H9 (cell line): ENCODE results near the gene CAPSL. TPM values are rescaled to one million over a fixed set of nuclear protein-coding genes. Genes with fewer than 3 reads are reported as not detected.

Experiments
- DNase-seq: peaks from one replicate; pipeline ENCODE4 v3.0.0-alpha.2; 2017
- H2AFZ ChIP-seq: one replicate; pipeline ENCODE4 v1.6.1; 2013; ENCODE audit warnings: mild to moderate bottlenecking, low read length, control low read depth, moderate library complexity
- H2AK5ac ChIP-seq: 2 replicates; pipeline ENCODE4 v1.6.1; 2013; ENCODE audit warnings: low read length, control low read depth, mixed read lengths; ENCODE audit not compliant: insufficient read length
- H2BK120ac ChIP-seq: one replicate; pipeline ENCODE4 v1.6.1; 2013; ENCODE audit warnings: low read depth, mild to moderate bottlenecking, low read length, control low read depth, inconsistent platforms; ENCODE audit not compliant: poor library complexity, severe bottlenecking
- H2BK12ac ChIP-seq: 2 replicates; pipeline ENCODE4 v1.6.1; 2013; ENCODE audit warnings: low read length, control low read depth, mixed read lengths, low read depth; ENCODE audit not compliant: insufficient read length
- H2BK15ac ChIP-seq: 2 replicates; pipeline ENCODE4 v1.6.1; 2013; ENCODE audit warnings: low read depth, low read length, control low read depth
- H2BK20ac ChIP-seq: one replicate; pipeline ENCODE4 v1.6.1; 2013; ENCODE audit warnings: low read depth, mild to moderate bottlenecking, low read length, control low read depth, inconsistent platforms; ENCODE audit not compliant: poor library complexity, severe bottlenecking
- H2BK5ac ChIP-seq: 2 replicates; pipeline ENCODE4 v1.6.1; 2013; ENCODE audit warnings: low read length, control low read depth, mixed read lengths; ENCODE audit not compliant: insufficient read length
- H3K14ac ChIP-seq: 2 replicates; pipeline ENCODE4 v1.6.1; 2013; ENCODE audit warnings: low read length, control low read depth; ENCODE audit not compliant: insufficient read depth
- H3K18ac ChIP-seq: 2 replicates; pipeline ENCODE4 v1.6.1; 2013; ENCODE audit warnings: low read depth, mild to moderate bottlenecking, mixed read lengths, low read length, control low read depth; ENCODE audit not compliant: insufficient read length
- H3K23ac ChIP-seq: 2 replicates; pipeline ENCODE4 v1.6.1; 2013; ENCODE audit warnings: low read length, control low read depth, mixed read lengths, low read depth; ENCODE audit not compliant: insufficient read length
- H3K23me2 ChIP-seq: 2 replicates; pipeline ENCODE4 v1.6.1; 2013; ENCODE audit warnings: low read depth, mild to moderate bottlenecking, mixed read lengths, low read length, control low read depth; ENCODE audit not compliant: insufficient read length, poor library complexity, severe bottlenecking
- H3K27ac ChIP-seq: 2 replicates; pipeline ENCODE4 v1.5.1; 2013; ENCODE audit warnings: low read length, control low read depth, mixed read lengths, low read depth; ENCODE audit not compliant: insufficient read length
- H3K27me3 ChIP-seq: 2 replicates; pipeline ENCODE4 v1.6.1; 2013; ENCODE audit warnings: low read length, control low read depth, inconsistent platforms; ENCODE audit not compliant: insufficient read depth
- H3K4ac ChIP-seq: 2 replicates; pipeline ENCODE4 v1.6.1; 2013; ENCODE audit warnings: low read depth, mild to moderate bottlenecking, control low read depth, inconsistent platforms, low read length, moderate library complexity
- H3K4me1 ChIP-seq: 2 replicates; pipeline ENCODE4 v1.6.1; 2013; ENCODE audit warnings: low read length, control low read depth, inconsistent platforms; ENCODE audit not compliant: insufficient read depth
- H3K4me2 ChIP-seq: 2 replicates; pipeline ENCODE4 v1.6.1; 2013; ENCODE audit warnings: low read length, control low read depth, mixed read lengths; ENCODE audit not compliant: insufficient read length, insufficient read depth
- H3K56ac ChIP-seq: 2 replicates; pipeline ENCODE4 v1.6.1; 2013; ENCODE audit warnings: low read depth, mild to moderate bottlenecking, mixed read lengths, low read length, control low read depth; ENCODE audit not compliant: insufficient read length
- H3K79me1 ChIP-seq: 2 replicates; pipeline ENCODE4 v1.6.1; 2013; ENCODE audit warnings: low read depth, mild to moderate bottlenecking, moderate library complexity, low read length, control low read depth, inconsistent platforms; ENCODE audit not compliant: insufficient read depth, poor library complexity, severe bottlenecking
- H3K79me2 ChIP-seq: 2 replicates; pipeline ENCODE4 v1.6.1; 2013; ENCODE audit warnings: low read length, control low read depth, inconsistent platforms; ENCODE audit not compliant: insufficient read depth
- H3K9ac ChIP-seq: 2 replicates; pipeline ENCODE4 v1.6.1; 2013; ENCODE audit warnings: low read length, control low read depth, mixed read lengths; ENCODE audit not compliant: insufficient read length; ENCODE audit errors: extremely low read depth
- H3K9me3 ChIP-seq: one replicate; pipeline ENCODE4 v1.6.1; 2013; ENCODE audit warnings: low read depth, low read length, inconsistent platforms; ENCODE audit not compliant: control insufficient read depth
- H3T11ph ChIP-seq: one replicate; pipeline ENCODE4 v1.6.1; 2013; ENCODE audit warnings: mild to moderate bottlenecking, low read length, control low read depth, inconsistent platforms
- H4K20me1 ChIP-seq: one replicate; pipeline ENCODE4 v1.6.1; 2013; ENCODE audit not compliant: control insufficient read depth, insufficient read length, insufficient read depth
- H4K5ac ChIP-seq: 2 replicates; pipeline ENCODE4 v1.6.1; 2013; ENCODE audit warnings: low read depth, mild to moderate bottlenecking, mixed read lengths, low read length, control low read depth; ENCODE audit not compliant: insufficient read length
- H4K8ac ChIP-seq: replicated peaks from 2 replicates; pipeline ENCODE4 v1.6.1; 2013; ENCODE audit warnings: low read length, control low read depth, mixed read lengths, low read depth; ENCODE audit not compliant: insufficient read length
- H4K91ac ChIP-seq: 2 replicates; pipeline ENCODE4 v1.6.1; 2013; ENCODE audit warnings: low read depth, mild to moderate bottlenecking, moderate library complexity, mixed read lengths, low read length, control low read depth; ENCODE audit not compliant: insufficient read length
- H3K27ac Mint-ChIP-seq, 3 experiments: 2 replicates in 2 of 3; 3 replicates in 1 of 3; pipeline ENCODE4 v1.8.0; 2020 to 2021; ENCODE audit warnings: mixed read lengths in 3 of 3, mild to moderate bottlenecking in 1 of 3, moderate library complexity in 1 of 3
- H3K27me3 Mint-ChIP-seq: 2 replicates; pipeline ENCODE4 v1.8.0; 2021; ENCODE audit warnings: low read depth, mild to moderate bottlenecking, moderate library complexity, mixed read lengths
- H3K36me3 Mint-ChIP-seq, 3 experiments: 2 replicates in 2 of 3; 3 replicates in 1 of 3; pipeline ENCODE4 v1.8.0; 2020 to 2021; ENCODE audit warnings: low read depth in 3 of 3, mixed read lengths in 3 of 3; ENCODE audit not compliant: insufficient read depth in 1 of 3
- H3K4me1 Mint-ChIP-seq, 2 experiments: 2 replicates each; pipeline ENCODE4 v1.8.0; 2020; ENCODE audit warnings: mixed read lengths in 2 of 2
- H3K4me3 Mint-ChIP-seq, 2 experiments: 2 replicates in 1 of 2; 3 replicates in 1 of 2; pipeline ENCODE4 v1.8.0; 2020 to 2021; ENCODE audit warnings: mild to moderate bottlenecking in 2 of 2, mixed read lengths in 2 of 2, moderate library complexity in 1 of 2
- H3K9me3 Mint-ChIP-seq, 2 experiments: 2 replicates in 1 of 2; 3 replicates in 1 of 2; pipeline ENCODE4 v1.8.0; 2020; ENCODE audit warnings: mild to moderate bottlenecking in 2 of 2, mixed read lengths in 2 of 2, moderate library complexity in 1 of 2
- CTCF ChIP-seq: fragments of 200-600 bp; sonication (generic); conservative IDR thresholded peaks from 3 replicates; pipeline ENCODE4 v1.8.0; 2021; ENCODE audit warnings: antibody characterized with exemption, mild to moderate bottlenecking
- WGBS: extraction: QIAGEN DNeasy Blood & Tissue Kit; methylation state at CpG from one replicate; pipeline ENCODE4 v1.1.7; 2013; ENCODE audit warnings: missing lambda C conversion rate, low lambda C conversion rate, mixed read lengths; ENCODE audit not compliant: insufficient read length; ENCODE audit errors: extremely low coverage; 5-methylcytosine and 5-hydroxymethylcytosine counted together
- total RNA-seq: library from RNA; stranded (reverse); gene quantifications from 2 replicates; pipeline ENCODE4 v1.2.1, GENCODE V29; 2021

The CAPSL gene
- total RNA-seq, 1 experiment from 2014 or later, result not detected

GRCh38 chr5:35876922-35877321 lies 61.5 kb downstream of the CAPSL start:
- H3K9me3 ChIP-seq, result no peaks in the 10 kb centered on the region
- H3K27me3 Mint-ChIP-seq, result no peaks in the 10 kb centered on the region; the same call in 1 of the 2 replicates
- no peaks in the 10 kb centered on the region for H3K79me1 ChIP-seq
- no peak overlapping the region for H3K4me2 ChIP-seq
- H3K23ac ChIP-seq, result no peak overlapping the region
- H4K8ac ChIP-seq, result no peak overlapping the region
- H3K23me2 ChIP-seq, result no peaks in the 10 kb centered on the region
- H3T11ph ChIP-seq, result no peak overlapping the region
- H2BK120ac ChIP-seq, result no peak overlapping the region
- H4K5ac ChIP-seq, result no peak overlapping the region
- no peak overlapping the region for H2BK5ac ChIP-seq
- no peak for DNase-seq
- H3K36me3 Mint-ChIP-seq, result no peaks in the 10 kb centered on the region
- no peak overlapping the region for H3K56ac ChIP-seq
- no peaks in the 10 kb centered on the region; a peak in 1 of 5 replicates for H3K9me3 Mint-ChIP-seq
- no peaks in the 10 kb centered on the region for H3K27me3 ChIP-seq
- no CpG with 5 or more reads among the region's 3 CpGs for WGBS
- no peak overlapping the region for H3K4ac ChIP-seq
- H4K91ac ChIP-seq, result no peak overlapping the region
- no peaks in the 10 kb centered on the region for H3K4me1 Mint-ChIP-seq
- H3K4me3 Mint-ChIP-seq, result no peak overlapping the region
- no peak for TF ChIP-seq CTCF
- no peak overlapping the region; a peak in 1 of 7 replicates for H3K27ac Mint-ChIP-seq
- H3K27ac ChIP-seq, result no peak overlapping the region
- no peak overlapping the region for H2BK12ac ChIP-seq
- no peak overlapping the region for H2BK20ac ChIP-seq
- no peak overlapping the region for H3K9ac ChIP-seq
- no peaks in the 10 kb centered on the region for H3K4me1 ChIP-seq
- no peak overlapping the region for H2BK15ac ChIP-seq
- no peaks in the 10 kb centered on the region for H4K20me1 ChIP-seq
- no peak overlapping the region for H2AFZ ChIP-seq
- no peak overlapping the region for H2AK5ac ChIP-seq
- H3K18ac ChIP-seq, result no peak overlapping the region
- H3K79me2 ChIP-seq, result no peaks in the 10 kb centered on the region
- no peak overlapping the region for H3K14ac ChIP-seq
